HepG2 (cell line): ENCODE data around the gene BRD3.

Experiments
- AKNA ChIP-seq: sonication (generic); formaldehyde crosslinking; IDR thresholded peaks from 2 replicates; pipeline ENCODE4 v1.4.0; 2020; ENCODE audit warnings: missing genetic modification reagents, borderline replicate concordance
- KDM5B ChIP-seq: sonication (generic); formaldehyde crosslinking; IDR thresholded peaks from 2 replicates; pipeline ENCODE4 v1.4.0; 2020; ENCODE audit warnings: missing genetic modification reagents, mild to moderate bottlenecking, borderline replicate concordance
- MATR3 ChIP-seq: sonication (generic); formaldehyde crosslinking; IDR thresholded peaks from 2 replicates; pipeline ENCODE4 v1.4.0; 2020; ENCODE audit warnings: missing genetic modification reagents
- POLR2A ChIP-seq, 2 experiments: IDR thresholded peaks; 2 replicates each; pipeline ENCODE4 v1.6.1; 2011; ENCODE audit warnings: low read depth in 2 of 2, low read length in 2 of 2, mild to moderate bottlenecking in 1 of 2, moderate library complexity in 1 of 2; ENCODE audit not compliant: insufficient read depth in 1 of 2
- RAD21 ChIP-seq: fragments of 450-650 bp; formaldehyde crosslinking; IDR thresholded peaks from 2 replicates; pipeline ENCODE4 v1.5.0; 2020; ENCODE audit warnings: mild to moderate bottlenecking
- REPIN1 ChIP-seq: sonication (generic); formaldehyde crosslinking; IDR thresholded peaks from 2 replicates; pipeline ENCODE4 v1.8.0; 2022; ENCODE audit warnings: missing genetic modification reagents, low read depth, mild to moderate bottlenecking, borderline replicate concordance
- RXRA ChIP-seq: sonication (generic); formaldehyde crosslinking; IDR thresholded peaks from 2 replicates; pipeline ENCODE4 v1.5.1; 2020; ENCODE audit warnings: missing genetic modification reagents
- USF2 ChIP-seq, 2 experiments: sonication (generic) in 1 of 2; formaldehyde crosslinking in 1 of 2; IDR thresholded peaks; 2 replicates each; pipeline versions ENCODE4 v1.5.1 to v1.6.1; 2011 to 2020; ENCODE audit warnings: borderline replicate concordance in 1 of 2, low read depth in 1 of 2, low read length in 1 of 2, mild to moderate bottlenecking in 1 of 2, missing genetic modification reagents in 1 of 2, moderate library complexity in 1 of 2
- ZNF430 ChIP-seq: sonication (generic); formaldehyde crosslinking; IDR thresholded peaks from 2 replicates; pipeline ENCODE4 v1.9.0; 2021; ENCODE audit warnings: mild to moderate bottlenecking, missing genetic modification reagents
- ZNF609 ChIP-seq: sonication (generic); formaldehyde crosslinking; IDR thresholded peaks from 2 replicates; pipeline ENCODE4 v1.4.0; 2020; ENCODE audit warnings: mild to moderate bottlenecking, missing genetic modification reagents, borderline replicate concordance

GRCh38 chr9:134073500-134073899, 5.7 kb upstream of the BRD3 start:
- TF ChIP-seq POLR2A (IDR thresholded peaks at IDR 0.05; ENCODE audit: insufficient read depth in 1 of 2, low read depth in 2 of 2, low read length in 2 of 2), result no peak
- no peak for TF ChIP-seq RAD21
- TF ChIP-seq KDM5B (CRISPR knock-in tag), result no peak
- TF ChIP-seq ZNF609, result no peak
- no peak for TF ChIP-seq MATR3 (CRISPR knock-in tag)
- no peak for TF ChIP-seq ZNF430 (CRISPR knock-in tag)
- TF ChIP-seq RXRA (CRISPR knock-in tag), result no peak
- TF ChIP-seq USF2 (IDR thresholded peaks at IDR 0.05; ENCODE audit: low read depth, low read length), result no peak
- no peak for TF ChIP-seq USF2 (CRISPR knock-in tag; IDR thresholded peaks at IDR 0.05; ENCODE audit: borderline replicate concordance)
- no peak for TF ChIP-seq REPIN1 (CRISPR knock-in tag)
- no peak for TF ChIP-seq AKNA
